SK-N-SH treated with all-trans-retinoic acid at 6 μM for 48 hours (cell line): ENCODE data around the gene S100A11.

Experiments
- ATAC-seq: fragments of 200-7000 bp; cut with Tn5 transposase; 3 replicates; pipeline ENCODE4 v1.9.1; 2020; ENCODE audit warnings: mild to moderate bottlenecking, moderate library complexity
- ARNTL ChIP-seq: fragments of 450-650 bp; formaldehyde crosslinking; IDR thresholded peaks from 2 replicates; pipeline ENCODE4 v1.5.0; 2020; ENCODE audit warnings: low read depth, mild to moderate bottlenecking, moderate library complexity, borderline replicate concordance
- BACH2 ChIP-seq: fragments of 250-450 bp; sonication (Bioruptor Pico); IDR thresholded peaks from 2 replicates; pipeline ENCODE4 v1.9.0; 2021; ENCODE audit warnings: mild to moderate bottlenecking, borderline replicate concordance
- CREB5 ChIP-seq: fragments of 250-450 bp; sonication (Bioruptor Pico); IDR thresholded peaks from 2 replicates; pipeline ENCODE4 v1.5.1; 2020; ENCODE audit warnings: low read depth, mild to moderate bottlenecking, moderate library complexity
- CSDC2 ChIP-seq: fragments of 250-450 bp; sonication (Bioruptor Pico); IDR thresholded peaks from 2 replicates; pipeline ENCODE4 v1.5.0; 2020; ENCODE audit warnings: mild to moderate bottlenecking, moderate library complexity
- CSRNP3 ChIP-seq: fragments of 250-450 bp; sonication (Bioruptor Pico); IDR thresholded peaks from 2 replicates; pipeline ENCODE4 v1.5.1; 2021; ENCODE audit warnings: mild to moderate bottlenecking, moderate library complexity
- ESRRG ChIP-seq: fragments of 250-450 bp; sonication (Bioruptor Pico); IDR thresholded peaks from 2 replicates; pipeline ENCODE4 v1.6.1; 2021; ENCODE audit warnings: mild to moderate bottlenecking
- GLIS3 ChIP-seq: fragments of 250-450 bp; sonication (Bioruptor Pico); IDR thresholded peaks from 2 replicates; pipeline ENCODE4 v1.5.0; 2020; ENCODE audit warnings: mild to moderate bottlenecking, moderate library complexity
- ISL1 ChIP-seq: fragments of 250-450 bp; sonication (Bioruptor Pico); IDR thresholded peaks from 2 replicates; pipeline ENCODE4 v2.1.2; 2022; ENCODE audit warnings: mild to moderate bottlenecking, moderate library complexity
- OSR1 ChIP-seq: fragments of 250-450 bp; sonication (Bioruptor Pico); IDR thresholded peaks from 2 replicates; pipeline ENCODE4 v1.8.0; 2022; ENCODE audit warnings: moderate library complexity, mild to moderate bottlenecking, inconsistent platforms
- PATZ1 ChIP-seq: fragments of 250-450 bp; sonication (Bioruptor Pico); IDR thresholded peaks from 2 replicates; pipeline ENCODE4 v1.8.0; 2020; ENCODE audit warnings: mild to moderate bottlenecking, moderate library complexity, borderline replicate concordance
- POU6F1 ChIP-seq: fragments of 250-450 bp; sonication (Bioruptor Pico); IDR thresholded peaks from 2 replicates; pipeline ENCODE4 v1.8.0; 2021; ENCODE audit warnings: low read depth, mild to moderate bottlenecking, moderate library complexity, borderline replicate concordance
- PPARA ChIP-seq: fragments of 250-450 bp; sonication (Bioruptor Pico); IDR thresholded peaks from 2 replicates; pipeline ENCODE4 v1.5.0; 2020; ENCODE audit warnings: mild to moderate bottlenecking, borderline replicate concordance
- RARB ChIP-seq: fragments of 250-450 bp; sonication (Bioruptor Pico); IDR thresholded peaks from 2 replicates; pipeline ENCODE4 v1.8.0; 2021; ENCODE audit warnings: mild to moderate bottlenecking, moderate library complexity
- SNAI2 ChIP-seq: fragments of 250-450 bp; sonication (Bioruptor Pico); IDR thresholded peaks from 2 replicates; pipeline ENCODE4 v1.5.0; 2020; ENCODE audit warnings: mild to moderate bottlenecking, moderate library complexity
- TCF4 ChIP-seq: fragments of 250-450 bp; sonication (Bioruptor Pico); IDR thresholded peaks from 2 replicates; pipeline ENCODE4 v1.8.0; 2021; ENCODE audit warnings: mild to moderate bottlenecking, moderate library complexity, borderline replicate concordance
- TOX ChIP-seq: fragments of 250-450 bp; sonication (Bioruptor Pico); IDR thresholded peaks from 2 replicates; pipeline ENCODE4 v1.8.0; 2021; ENCODE audit warnings: mild to moderate bottlenecking, moderate library complexity, borderline replicate concordance
- TSHZ2 ChIP-seq: fragments of 250-450 bp; sonication (Bioruptor Pico); IDR thresholded peaks from 2 replicates; pipeline ENCODE4 v1.5.0; 2020; ENCODE audit warnings: mild to moderate bottlenecking, moderate library complexity
- ZC3H10 ChIP-seq: fragments of 250-450 bp; sonication (Bioruptor Pico); IDR thresholded peaks from 2 replicates; pipeline ENCODE4 v1.5.1; 2021; ENCODE audit warnings: mild to moderate bottlenecking, moderate library complexity
- ZFP3 ChIP-seq: fragments of 250-450 bp; sonication (Bioruptor Pico); IDR thresholded peaks from 2 replicates; pipeline ENCODE4 v1.5.0; 2020; ENCODE audit warnings: mild to moderate bottlenecking, moderate library complexity
- ZNF565 ChIP-seq: fragments of 450-650 bp; formaldehyde crosslinking; conservative IDR thresholded peaks from 2 replicates; pipeline ENCODE4 v1.5.0; 2020; ENCODE audit warnings: low read depth, mild to moderate bottlenecking, moderate library complexity
- ZNF70 ChIP-seq: fragments of 450-650 bp; formaldehyde crosslinking; IDR thresholded peaks from 2 replicates; pipeline ENCODE4 v1.5.0; 2020; ENCODE audit warnings: mild to moderate bottlenecking, moderate library complexity
- ZNF8 ChIP-seq: fragments of 450-650 bp; formaldehyde crosslinking; IDR thresholded peaks from 2 replicates; pipeline ENCODE4 v1.5.0; 2020; ENCODE audit warnings: mild to moderate bottlenecking, moderate library complexity

S100A11 gene

GRCh38 chr1:151993084-151993733 is 43.6 kb downstream of the S100A11 start:
- no peak for TF ChIP-seq ISL1
- no peak for TF ChIP-seq SNAI2
- no peak for TF ChIP-seq ZNF8
- TF ChIP-seq ZNF70 (CRISPR knock-in tag), result no peak
- no peak for TF ChIP-seq BACH2 (CRISPR knock-in tag)
- no peak for TF ChIP-seq RARB
- TF ChIP-seq CSDC2 (CRISPR knock-in tag), result no peak
- no peak for TF ChIP-seq CREB5 (CRISPR knock-in tag)
- peak; percentile 1; the same call in 1 of the 3 replicates for ATAC-seq

GRCh38 chr1:151992303-151993083 is 44.3 kb downstream of the S100A11 start:
- TF ChIP-seq ESRRG (CRISPR knock-in tag) (no peak), RARB (no peak)
- ATAC-seq, result peak; percentile 68

- TF ChIP-seq CSDC2 (CRISPR knock-in tag), result no peak
- no peak for TF ChIP-seq CSRNP3
- no peak for TF ChIP-seq RARB
- TF ChIP-seq TOX, result no peak
- no peak for TF ChIP-seq ESRRG (CRISPR knock-in tag)
- no peak for TF ChIP-seq PATZ1 (CRISPR knock-in tag)
- TF ChIP-seq POU6F1 (CRISPR knock-in tag), result no peak
- no peak for TF ChIP-seq OSR1
- no peak for TF ChIP-seq BACH2 (CRISPR knock-in tag)
- TF ChIP-seq ARNTL (CRISPR knock-in tag), result no peak
- no peak for TF ChIP-seq ZNF70 (CRISPR knock-in tag)
- no peak for TF ChIP-seq TCF4 (CRISPR knock-in tag)
- TF ChIP-seq ZNF8, result no peak
- TF ChIP-seq ZC3H10 (CRISPR knock-in tag), result no peak
- no peak for TF ChIP-seq TSHZ2 (CRISPR knock-in tag)
- no peak for TF ChIP-seq PPARA (CRISPR knock-in tag)
- no peak for TF ChIP-seq GLIS3 (CRISPR knock-in tag)
- TF ChIP-seq ZFP3, result no peak
- no peak for TF ChIP-seq ZNF565 (CRISPR knock-in tag)
- no peak for ATAC-seq
These were observed 45.0 kb downstream of the S100A11 start for GRCh38 chr1:151991663-151992302.
